DND-41 (cell line): ENCODE data around the gene NDUFS8.
A peak's percentile ranks its signal among the peaks of the same experiment; 100 is the strongest.

Experiments used
- ATAC-seq: fragments of 200-7000 bp; cut with Tn5 transposase; 3 replicates; pipeline ENCODE4 v1.9.1; 2021; ENCODE audit warnings: low read depth; ENCODE audit not compliant: insufficient read depth
- DNase-seq: peaks from one replicate; pipeline ENCODE4 v3.0.0-alpha.2; 2020
- H2AFZ ChIP-seq: 2 replicates; pipeline ENCODE4 v1.6.0; 2012; ENCODE audit warnings: low read depth, low read length
- H3K27ac ChIP-seq: 2 replicates; pipeline ENCODE4 v1.5.1; 2012; ENCODE audit warnings: low read length, inconsistent platforms
- H3K27me3 ChIP-seq: fragments of 200-600 bp; sonication (generic); 2 replicates; pipeline ENCODE4 v1.6.0; 2012; ENCODE audit warnings: low read length, mild to moderate bottlenecking, inconsistent platforms; ENCODE audit not compliant: insufficient read depth, poor library complexity
- H3K36me3 ChIP-seq: 2 replicates; pipeline ENCODE4 v1.5.1; 2012; ENCODE audit warnings: low read length, inconsistent platforms; ENCODE audit not compliant: insufficient read depth
- H3K4me1 ChIP-seq: 2 replicates; pipeline ENCODE4 v1.5.1; 2012; ENCODE audit warnings: mild to moderate bottlenecking, low read length; ENCODE audit not compliant: insufficient read depth
- H3K4me2 ChIP-seq: 2 replicates; pipeline ENCODE4 v1.6.0; 2012; ENCODE audit warnings: mild to moderate bottlenecking, moderate library complexity, low read length, inconsistent platforms; ENCODE audit not compliant: insufficient read depth
- H3K4me3 ChIP-seq, 2 experiments: fragments of 200-600 bp in 1 of 2; shearing (Covaris generic) in 1 of 2; 2 replicates each; pipeline ENCODE4 v1.5.1; 2012 to 2016; ENCODE audit warnings: inconsistent platforms in 2 of 2, low read length in 2 of 2, mild to moderate bottlenecking in 2 of 2, low read depth in 1 of 2, moderate library complexity in 1 of 2
- H3K79me2 ChIP-seq: 2 replicates; pipeline ENCODE4 v1.6.0; 2012; ENCODE audit warnings: low read length, inconsistent platforms; ENCODE audit not compliant: insufficient read depth
- H3K9ac ChIP-seq: 2 replicates; pipeline ENCODE4 v1.6.0; 2012; ENCODE audit warnings: low read depth, mild to moderate bottlenecking, inconsistent platforms, low read length, moderate library complexity
- H3K9me3 ChIP-seq: 2 replicates; pipeline ENCODE4 v1.5.1; 2012; ENCODE audit warnings: low read length, moderate library complexity, mild to moderate bottlenecking, inconsistent platforms; ENCODE audit not compliant: insufficient read depth, severe bottlenecking
- H4K20me1 ChIP-seq: 2 replicates; pipeline ENCODE4 v1.6.0; 2012; ENCODE audit warnings: low read length; ENCODE audit not compliant: insufficient read depth
- CTCF ChIP-seq: IDR thresholded peaks from 2 replicates; pipeline ENCODE4 v1.5.1; 2012; ENCODE audit warnings: borderline replicate concordance, low read length, moderate library complexity, mild to moderate bottlenecking; ENCODE audit not compliant: poor library complexity, severe bottlenecking; ENCODE audit errors: extremely low read depth
- EZH2 ChIP-seq: IDR thresholded peaks from 3 replicates; pipeline ENCODE4 v1.6.1; 2012; ENCODE audit warnings: borderline replicate concordance, low read depth, mild to moderate bottlenecking, moderate library complexity, low read length, inconsistent platforms; ENCODE audit not compliant: severe bottlenecking

The NDUFS8 gene

GRCh38 chr11:68043029-68043348 is 12.5 kb downstream of the NDUFS8 start:
- TF ChIP-seq EZH2 = no peak
- TF ChIP-seq CTCF = no peak
- no peak overlapping the region for H3K27ac ChIP-seq
- DNase-seq (no peak), ATAC-seq (no peak)
- peaks cover 11% of the 10 kb centered on the region for H3K4me1 ChIP-seq
- no peaks in the 10 kb centered on the region for H3K27me3 ChIP-seq
- H3K79me2 ChIP-seq = no peaks in the 10 kb centered on the region
- no peaks in the 10 kb centered on the region for H3K36me3 ChIP-seq
- no peak overlapping the region for H3K4me2 ChIP-seq
- H3K9me3 ChIP-seq = no peaks in the 10 kb centered on the region
- H3K9ac ChIP-seq = no peak overlapping the region
- H4K20me1 ChIP-seq = no peaks in the 10 kb centered on the region
- H3K4me3 ChIP-seq = no peak overlapping the region
- no peak overlapping the region for H2AFZ ChIP-seq

GRCh38 chr11:68043349-68044144 is 13.1 kb downstream of the NDUFS8 start:
- ATAC-seq (no peak), DNase-seq (no peak)
- Histone ChIP-seq H2AFZ (no peak overlapping the region), H3K9me3 (no peaks in the 10 kb centered on the region), H3K9ac (no peak overlapping the region), H3K4me1 (peaks cover 11% of the 10 kb centered on the region), H3K79me2 (no peaks in the 10 kb centered on the region), H4K20me1 (no peaks in the 10 kb centered on the region), H3K36me3 (no peaks in the 10 kb centered on the region), H3K27ac (no peak overlapping the region), H3K4me3 (no peak overlapping the region), H3K27me3 (no peaks in the 10 kb centered on the region), H3K4me2 (no peak overlapping the region)
- TF ChIP-seq EZH2 = no peak
- no peak for TF ChIP-seq CTCF

- no peaks in the 10 kb centered on the region for H3K79me2 ChIP-seq
- H2AFZ ChIP-seq = no peak overlapping the region
- H3K4me2 ChIP-seq = no peak overlapping the region
- ATAC-seq (no peak), DNase-seq (no peak)
- H3K9me3 ChIP-seq = no peaks in the 10 kb centered on the region
- no peak overlapping the region for H3K9ac ChIP-seq
- H3K36me3 ChIP-seq = no peaks in the 10 kb centered on the region
- no peaks in the 10 kb centered on the region for H3K27me3 ChIP-seq
- H3K27ac ChIP-seq = no peak overlapping the region
- H3K4me3 ChIP-seq = no peak overlapping the region
- no peaks in the 10 kb centered on the region for H4K20me1 ChIP-seq
- H3K4me1 ChIP-seq = peaks cover 11% of the 10 kb centered on the region
- peak; percentile 15 for TF ChIP-seq CTCF
- TF ChIP-seq EZH2 = no peak
Measured at GRCh38 chr11:68044145-68044813, 13.8 kb downstream of the NDUFS8 start.
